HEK293T (cell line): ENCODE data around the gene SLC25A51.

Experiments used
- CTCF ChIA-PET: fragments of 350-600 bp; formaldehyde crosslinking; extraction: SDS; loops from one replicate; lab custom pipeline; 2021; ENCODE audit warnings: antibody characterized with exemption, inconsistent platforms; lab: Yijun Ruan, JAX
- POLR2A ChIA-PET: fragments of 350-600 bp; formaldehyde crosslinking; extraction: SDS; loops from one replicate; lab custom pipeline; 2020; ENCODE audit warnings: antibody characterized with exemption, inconsistent platforms; lab: Yijun Ruan, JAX
- DNase-seq: peaks from one replicate; pipeline ENCODE4 v3.0.0; 2012; ENCODE audit warnings: mixed read lengths; ENCODE audit errors: extremely low spot score
- ARNT ChIP-seq: fragments of 450-650 bp; IDR thresholded peaks from 2 replicates; pipeline ENCODE4 v1.6.1; 2017; ENCODE audit warnings: mild to moderate bottlenecking
- BHLHE40 ChIP-seq: fragments of 450-650 bp; IDR thresholded peaks from 2 replicates; pipeline ENCODE4 v1.6.1; 2016; ENCODE audit warnings: mild to moderate bottlenecking, moderate library complexity, borderline replicate concordance
- CTBP1 ChIP-seq: fragments of 450-650 bp; IDR thresholded peaks from 2 replicates; pipeline ENCODE4 v1.6.1; 2016; ENCODE audit warnings: borderline replicate concordance
- FOXK2 ChIP-seq: fragments of 450-650 bp; IDR thresholded peaks from 2 replicates; pipeline ENCODE4 v1.6.1; 2016; ENCODE audit warnings: mild to moderate bottlenecking
- HDGF ChIP-seq: fragments of 450-650 bp; IDR thresholded peaks from 2 replicates; pipeline ENCODE4 v1.6.1; 2017; ENCODE audit warnings: antibody characterized with exemption, borderline replicate concordance
- L3MBTL2 ChIP-seq: fragments of 450-650 bp; conservative IDR thresholded peaks from 2 replicates; pipeline ENCODE4 v1.6.1; 2016; ENCODE audit warnings: mild to moderate bottlenecking
- LEF1 ChIP-seq: fragments of 450-650 bp; IDR thresholded peaks from 2 replicates; pipeline ENCODE4 v1.6.1; 2017; ENCODE audit warnings: mild to moderate bottlenecking, borderline replicate concordance
- NFRKB ChIP-seq: fragments of 450-650 bp; IDR thresholded peaks from 2 replicates; pipeline ENCODE4 v1.6.1; 2016; ENCODE audit warnings: mild to moderate bottlenecking, moderate library complexity
- SP1 ChIP-seq: fragments of 450-650 bp; IDR thresholded peaks from 2 replicates; pipeline ENCODE4 v1.6.1; 2017
- SUZ12 ChIP-seq: fragments of 450-650 bp; IDR thresholded peaks from 2 replicates; pipeline ENCODE4 v1.6.1; 2016; ENCODE audit warnings: mild to moderate bottlenecking
- TARDBP ChIP-seq: fragments of 450-650 bp; IDR thresholded peaks from 2 replicates; pipeline ENCODE4 v1.6.1; 2016
- ZNF384 ChIP-seq: fragments of 450-650 bp; IDR thresholded peaks from 2 replicates; pipeline ENCODE4 v1.6.1; 2016
- TF ChIP-seq, protein P1 (sequence below): fragments of 450-650 bp; IDR thresholded peaks from 2 replicates; pipeline ENCODE4 v1.6.1; 2016

The SLC25A51 gene

GRCh38 chr9:37852222-37852621 lies 51.7 kb downstream of the SLC25A51 start:
- DNase-seq = no peak
- ChIA-PET CTCF (interaction anchor here (0.6 kb wide), 1 partner anchor 35 kb away, joined by 7 read pairs; no protein-coding TSS in a partner anchor), POLR2A (no interaction called here)
- TF ChIP-seq SUZ12 (no peak), BHLHE40 (no peak)

GRCh38 chr9:37840560-37841194 lies 63.2 kb downstream of the SLC25A51 start:
- TF ChIP-seq TARDBP (no peak), FOXK2 (no peak), HDGF (no peak), ZNF384 (no peak), SP1 (no peak), ARNT (no peak)
- DNase-seq = no peak
- ChIA-PET CTCF (no interaction called here), POLR2A (no interaction called here)

DNA sequence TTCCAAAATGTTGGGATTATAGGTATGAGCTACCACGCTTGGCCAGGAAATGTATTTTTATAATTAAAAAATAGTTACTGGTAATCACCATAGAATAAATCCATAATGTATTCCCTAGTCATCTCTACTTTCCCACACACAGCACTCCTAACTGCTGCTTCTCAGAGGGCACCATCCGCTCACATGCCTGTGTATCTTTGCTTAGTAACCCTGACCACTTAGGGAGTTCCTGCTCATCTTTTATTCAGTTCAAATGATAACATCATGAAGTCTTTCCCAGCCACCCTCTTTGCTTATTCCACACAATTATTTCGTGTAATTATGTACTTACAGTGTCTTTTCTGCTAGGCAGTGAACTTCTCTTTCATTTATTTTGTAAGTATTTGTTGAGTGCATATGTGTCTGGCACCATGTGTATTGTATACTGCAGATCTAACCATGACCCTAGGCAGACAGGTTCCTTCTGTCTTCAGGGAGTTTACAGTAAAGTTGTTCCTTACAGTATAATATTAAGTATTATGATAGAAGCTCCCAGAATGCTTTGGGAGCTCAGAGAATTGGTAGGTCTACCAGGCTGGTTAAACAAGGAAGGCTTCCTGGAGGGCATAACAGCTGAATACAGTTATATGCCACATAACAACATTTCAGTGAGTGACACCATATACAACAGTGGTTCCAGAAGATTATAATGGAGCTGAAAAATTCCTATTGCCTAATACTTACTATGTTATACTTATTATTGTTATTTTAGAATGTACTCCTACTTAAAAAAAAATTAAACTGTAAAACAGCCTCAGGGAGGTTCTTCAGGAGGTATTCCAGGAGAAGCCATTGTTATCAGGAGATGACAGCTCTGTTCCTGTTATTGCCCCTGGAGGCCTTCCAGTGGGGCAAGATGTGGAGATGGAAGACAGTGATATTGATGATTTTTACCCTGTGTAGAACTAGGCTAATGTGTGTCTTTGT lies 64.1 kb downstream of the SLC25A51 start:
- no peak for DNase-seq
- ChIA-PET CTCF (no interaction called here), POLR2A (no interaction called here)
- no peak for TF ChIP-seq LEF1
- TF ChIP-seq, protein P1, sequence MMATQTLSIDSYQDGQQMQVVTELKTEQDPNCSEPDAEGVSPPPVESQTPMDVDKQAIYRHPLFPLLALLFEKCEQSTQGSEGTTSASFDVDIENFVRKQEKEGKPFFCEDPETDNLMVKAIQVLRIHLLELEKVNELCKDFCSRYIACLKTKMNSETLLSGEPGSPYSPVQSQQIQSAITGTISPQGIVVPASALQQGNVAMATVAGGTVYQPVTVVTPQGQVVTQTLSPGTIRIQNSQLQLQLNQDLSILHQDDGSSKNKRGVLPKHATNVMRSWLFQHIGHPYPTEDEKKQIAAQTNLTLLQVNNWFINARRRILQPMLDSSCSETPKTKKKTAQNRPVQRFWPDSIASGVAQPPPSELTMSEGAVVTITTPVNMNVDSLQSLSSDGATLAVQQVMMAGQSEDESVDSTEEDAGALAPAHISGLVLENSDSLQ = no peak
- TF ChIP-seq NFRKB = no peak
- no peak for TF ChIP-seq L3MBTL2
- TF ChIP-seq ARNT = no peak
- TF ChIP-seq CTBP1 = no peak
